ENCODE results near the gene SZT2.

SZT2 gene

DNA sequence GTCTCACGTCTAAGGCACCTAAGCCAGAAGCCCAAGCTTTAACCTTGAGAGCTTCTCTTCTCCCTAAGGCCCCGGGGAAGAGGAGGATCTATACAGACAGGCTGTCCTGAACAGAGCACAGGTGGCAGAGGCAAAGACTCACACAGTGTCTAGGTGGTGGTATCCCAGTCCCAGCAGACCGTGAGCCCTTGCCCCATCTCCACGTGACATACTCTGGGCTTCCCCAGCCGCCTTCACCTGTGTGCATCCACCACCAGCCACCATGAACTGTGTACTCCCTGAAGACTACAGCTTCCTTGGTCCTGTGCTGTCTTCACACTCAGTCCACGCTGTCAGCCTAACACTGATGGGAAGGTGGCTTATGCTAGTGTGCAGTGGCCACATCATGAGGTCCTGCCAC is 31.7 kb downstream of the SZT2 start:
- no peak for DNase-seq (ENCODE audit: low read depth)
- no peak for TF ChIP-seq CTCF (IDR thresholded peaks at IDR 0.05; ENCODE audit: control insufficient read depth, extremely low read depth, insufficient read depth)
- no peak overlapping the region for H3K4me3 ChIP-seq (ENCODE audit: low read depth, low read length)

GRCh38 chr1:43421976-43422750 is 32.5 kb downstream of the SZT2 start:
- no peak for DNase-seq (ENCODE audit: low read depth)

GRCh38 chr1:43422995-43423671 is 33.4 kb downstream of the SZT2 start:
- TF ChIP-seq CTCF (IDR thresholded peaks at IDR 0.05; ENCODE audit: control insufficient read depth, extremely low read depth, insufficient read depth), result no peak
- no peak for DNase-seq (ENCODE audit: low read depth)
- no peak overlapping the region for H3K4me3 ChIP-seq (ENCODE audit: low read depth, low read length)

More at GRCh38 chr1:43421976-43422750, 32.5 kb downstream of the SZT2 start:
- H3K4me3 ChIP-seq (ENCODE audit: low read depth, low read length), result no peak overlapping the region
- no peak for TF ChIP-seq CTCF (IDR thresholded peaks at IDR 0.05; ENCODE audit: control insufficient read depth, extremely low read depth, insufficient read depth)

GRCh38 chr1:43423672-43424550 is 34.2 kb downstream of the SZT2 start:
- no peak overlapping the region for H3K4me3 ChIP-seq (ENCODE audit: low read depth, low read length)
- no peak for DNase-seq (ENCODE audit: low read depth)
- no peak for TF ChIP-seq CTCF (IDR thresholded peaks at IDR 0.05; ENCODE audit: control insufficient read depth, extremely low read depth, insufficient read depth)

- no peak for TF ChIP-seq CTCF (IDR thresholded peaks at IDR 0.05; ENCODE audit: control insufficient read depth, extremely low read depth, insufficient read depth)
- no peak overlapping the region for H3K4me3 ChIP-seq (ENCODE audit: low read depth, low read length)
- no peak for DNase-seq (ENCODE audit: low read depth)
These were observed 35.3 kb downstream of the SZT2 start for GRCh38 chr1:43425045-43425444.

GRCh38 chr1:43426221-43426620 is 36.5 kb downstream of the SZT2 start:
- no peak for TF ChIP-seq CTCF (IDR thresholded peaks at IDR 0.05; ENCODE audit: control insufficient read depth, extremely low read depth, insufficient read depth)

More at GRCh38 chr1:43426221-43426620, 36.5 kb downstream of the SZT2 start:
- no peak for DNase-seq (ENCODE audit: low read depth)
- no peak overlapping the region for H3K4me3 ChIP-seq (ENCODE audit: low read depth, low read length)
